GM19372 (cell line): ENCODE results near the gene DGCR8.

Experiments
- ATAC-seq: cut with Tn5 transposase; IDR thresholded peaks from one replicate; pipeline ENCODE4 v1.9.1; 2021; ENCODE audit warnings: mild to moderate bottlenecking, low read depth, moderate library complexity; ENCODE audit not compliant: unreplicated experiment

The DGCR8 gene

GRCh38 chr22:20089226-20089976 lies 9.4 kb downstream of the DGCR8 start:
- no peak for ATAC-seq

GRCh38 chr22:20089977-20090729 lies 10.1 kb downstream of the DGCR8 start:
- no peak for ATAC-seq

- no peak for ATAC-seq
These were observed 10.7 kb downstream of the DGCR8 start for GRCh38 chr22:20090730-20091240.

GRCh38 chr22:20091690-20092476 lies 11.8 kb downstream of the DGCR8 start:
- ATAC-seq, result no peak

- ATAC-seq, result no peak
These were observed 12.4 kb downstream of the DGCR8 start for GRCh38 chr22:20092477-20092854.

GRCh38 chr22:20093418-20094196 lies 13.6 kb downstream of the DGCR8 start:
- ATAC-seq, result no peak

- ATAC-seq, result no peak
These were observed 14.3 kb downstream of the DGCR8 start for GRCh38 chr22:20094197-20094807.

- no peak for ATAC-seq
These were observed 15.5 kb downstream of the DGCR8 start for GRCh38 chr22:20095521-20095920.

GRCh38 chr22:20096574-20097420 lies 16.8 kb downstream of the DGCR8 start:
- ATAC-seq, result no peak

GRCh38 chr22:20099099-20099711 lies 19.2 kb downstream of the DGCR8 start:
- no peak for ATAC-seq

GRCh38 chr22:20101638-20102037 lies 21.6 kb downstream of the DGCR8 start:
- no peak for ATAC-seq

GRCh38 chr22:20102203-20102780 lies 22.3 kb downstream of the DGCR8 start:
- no peak for ATAC-seq

- ATAC-seq, result no peak
These were observed 25.6 kb downstream of the DGCR8 start for GRCh38 chr22:20105456-20106204.

- no peak for ATAC-seq
These were observed 26.3 kb downstream of the DGCR8 start for GRCh38 chr22:20106205-20106848.

- ATAC-seq, result no peak
These were observed 26.8 kb downstream of the DGCR8 start for GRCh38 chr22:20106849-20107237.

- no peak for ATAC-seq
These were observed 27.4 kb downstream of the DGCR8 start for GRCh38 chr22:20107471-20107901.
